SH-SY5Y (cell line): Measurements from ENCODE around the gene NKTR.

ENCODE experiments used
- GATA2 ChIP-seq: IDR thresholded peaks from 2 replicates; pipeline ENCODE4 v1.6.1; 2011; ENCODE audit warnings: mild to moderate bottlenecking, low read depth, low read length
- GATA3 ChIP-seq: IDR thresholded peaks from 2 replicates; pipeline ENCODE4 v1.6.1; 2011; ENCODE audit warnings: low read depth, mild to moderate bottlenecking, low read length, moderate library complexity

- TF ChIP-seq GATA3 (no peak), GATA2 (no peak)
These were observed 69.6 kb downstream of the NKTR start for GRCh38 chr3:42670051-42670576.
